ENCODE results near the gene RAPGEF5. TPM values are rescaled to one million over a fixed set of nuclear protein-coding genes. Genes with fewer than 3 reads are reported as not detected.
A peak's percentile ranks its signal among the peaks of the same experiment; 100 is the strongest.

Gene RAPGEF5
- polyA plus RNA-seq, 1 of the 3 experiments (the other 2 are of a cell fraction): 1.2 TPM

GRCh38 chr7:22137466-22137865 lies 219.5 kb downstream of the RAPGEF5 start:
- Histone ChIP-seq H3K9ac (no peak overlapping the region), H3K36me3 (replicated peaks in 1 of 2; ENCODE audit: control insufficient read depth in 1 of 2, insufficient read depth in 2 of 2, low read length in 1 of 2) (peaks cover 0 to 16% of the 10 kb centered on the region in 2 experiments), H3K4me1 (ENCODE audit: control insufficient read depth in 1 of 2, insufficient read depth in 2 of 2, low read depth in 1 of 2, low read length in 1 of 2) (peaks cover 0 to 18% of the 10 kb centered on the region in 2 experiments; a peak in 2 of 4 replicates), H3K9me2 (no peaks in the 10 kb centered on the region), H3F3A (replicated peaks; ENCODE audit: insufficient read depth) (no peaks in the 10 kb centered on the region), H3K9me3 (no peaks in the 10 kb centered on the region), H2AFZ (ENCODE audit: low read depth) (no peak overlapping the region), H3K4me3 (ENCODE audit: low read depth in 2 of 2, low read length in 1 of 2) (no peak overlapping the region), H4K20me1 (ENCODE audit: insufficient read depth) (no peaks in the 10 kb centered on the region), H3K79me2 (ENCODE audit: insufficient read depth) (no peaks in the 10 kb centered on the region), H3K27me3 (ENCODE audit: insufficient read depth) (no peaks in the 10 kb centered on the region), H3K27ac (ENCODE audit: low read depth in 2 of 2, low read length in 1 of 2) (peak overlapping the region; percentile 50 to 69; a peak in 3 of 4 replicates), H3K4me2 (no peak overlapping the region)
- WGBS (ENCODE audit: low lambda C conversion rate): 83% methylated on average over 2 of the region's 2 CpGs
- POLR2A ChIA-PET: no interaction called here
- no peak for DNase-seq
- TF ChIP-seq FOXJ3 (CRISPR knock-in tag; IDR thresholded peaks at IDR 0.05) (no peak), YY1 (IDR thresholded peaks at IDR 0.05; ENCODE audit: low read depth) (no peak), NFIC (IDR thresholded peaks at IDR 0.05; ENCODE audit: borderline replicate concordance) (no peak), MEF2A (IDR thresholded peaks at IDR 0.05; ENCODE audit: borderline replicate concordance, low read depth) (no peak), FOXM1 (IDR thresholded peaks at IDR 0.05; ENCODE audit: low read depth) (no peak), FOSL2 (IDR thresholded peaks at IDR 0.05; ENCODE audit: borderline replicate concordance, low read depth) (no peak), RAD21 (IDR thresholded peaks at IDR 0.05; ENCODE audit: low read length) (no peak), ELF1 (IDR thresholded peaks at IDR 0.05) (no peak), USF2 (IDR thresholded peaks at IDR 0.05; ENCODE audit: borderline replicate concordance, low read depth, low read length) (no peak), TEAD4 (IDR thresholded peaks at IDR 0.05; ENCODE audit: borderline replicate concordance, insufficient read depth) (no peak), GATA2 (CRISPR knock-in tag; IDR thresholded peaks at IDR 0.05) (no peak), MAX (IDR thresholded peaks at IDR 0.05; ENCODE audit: low read depth) (no peak), PBX3 (IDR thresholded peaks at IDR 0.05) (no peak), USF1 (IDR thresholded peaks at IDR 0.05; ENCODE audit: borderline replicate concordance, low read depth) (no peak), RXRA (IDR thresholded peaks at IDR 0.05; ENCODE audit: borderline replicate concordance, low read depth) (no peak)
- TF ChIP-seq, protein P1, sequence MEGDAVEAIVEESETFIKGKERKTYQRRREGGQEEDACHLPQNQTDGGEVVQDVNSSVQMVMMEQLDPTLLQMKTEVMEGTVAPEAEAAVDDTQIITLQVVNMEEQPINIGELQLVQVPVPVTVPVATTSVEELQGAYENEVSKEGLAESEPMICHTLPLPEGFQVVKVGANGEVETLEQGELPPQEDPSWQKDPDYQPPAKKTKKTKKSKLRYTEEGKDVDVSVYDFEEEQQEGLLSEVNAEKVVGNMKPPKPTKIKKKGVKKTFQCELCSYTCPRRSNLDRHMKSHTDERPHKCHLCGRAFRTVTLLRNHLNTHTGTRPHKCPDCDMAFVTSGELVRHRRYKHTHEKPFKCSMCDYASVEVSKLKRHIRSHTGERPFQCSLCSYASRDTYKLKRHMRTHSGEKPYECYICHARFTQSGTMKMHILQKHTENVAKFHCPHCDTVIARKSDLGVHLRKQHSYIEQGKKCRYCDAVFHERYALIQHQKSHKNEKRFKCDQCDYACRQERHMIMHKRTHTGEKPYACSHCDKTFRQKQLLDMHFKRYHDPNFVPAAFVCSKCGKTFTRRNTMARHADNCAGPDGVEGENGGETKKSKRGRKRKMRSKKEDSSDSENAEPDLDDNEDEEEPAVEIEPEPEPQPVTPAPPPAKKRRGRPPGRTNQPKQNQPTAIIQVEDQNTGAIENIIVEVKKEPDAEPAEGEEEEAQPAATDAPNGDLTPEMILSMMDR (IDR thresholded peaks at IDR 0.05): no peak
- CTCF ChIA-PET: interaction anchor here (1.8 kb wide), 1 partner anchor 27 kb away, joined by 8 read pairs; no protein-coding TSS in a partner anchor
